ENCODE results near the gene PGPEP1.

- TF ChIP-seq, protein P1, sequence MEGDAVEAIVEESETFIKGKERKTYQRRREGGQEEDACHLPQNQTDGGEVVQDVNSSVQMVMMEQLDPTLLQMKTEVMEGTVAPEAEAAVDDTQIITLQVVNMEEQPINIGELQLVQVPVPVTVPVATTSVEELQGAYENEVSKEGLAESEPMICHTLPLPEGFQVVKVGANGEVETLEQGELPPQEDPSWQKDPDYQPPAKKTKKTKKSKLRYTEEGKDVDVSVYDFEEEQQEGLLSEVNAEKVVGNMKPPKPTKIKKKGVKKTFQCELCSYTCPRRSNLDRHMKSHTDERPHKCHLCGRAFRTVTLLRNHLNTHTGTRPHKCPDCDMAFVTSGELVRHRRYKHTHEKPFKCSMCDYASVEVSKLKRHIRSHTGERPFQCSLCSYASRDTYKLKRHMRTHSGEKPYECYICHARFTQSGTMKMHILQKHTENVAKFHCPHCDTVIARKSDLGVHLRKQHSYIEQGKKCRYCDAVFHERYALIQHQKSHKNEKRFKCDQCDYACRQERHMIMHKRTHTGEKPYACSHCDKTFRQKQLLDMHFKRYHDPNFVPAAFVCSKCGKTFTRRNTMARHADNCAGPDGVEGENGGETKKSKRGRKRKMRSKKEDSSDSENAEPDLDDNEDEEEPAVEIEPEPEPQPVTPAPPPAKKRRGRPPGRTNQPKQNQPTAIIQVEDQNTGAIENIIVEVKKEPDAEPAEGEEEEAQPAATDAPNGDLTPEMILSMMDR (IDR thresholded peaks at IDR 0.05) = no peak
- TF ChIP-seq POLR2A (IDR thresholded peaks at IDR 0.05) = no peak
These were observed 38.7 kb upstream of the PGPEP1 start for GRCh38 chr19:18301718-18302111.

Measured in right lobe of liver (tissue), 4 donors.